H1 (cell line): Measurements from ENCODE around the gene KATNAL2. TPM values are rescaled to one million over a fixed set of nuclear protein-coding genes. Genes with fewer than 3 reads are reported as not detected.

Experiments
- CHD7 ChIP-seq: fragments of 300-600 bp; sonication (generic); IDR thresholded peaks from 2 replicates; pipeline ENCODE4 v1.7.1; 2012; ENCODE audit warnings: low read length, moderate library complexity, mild to moderate bottlenecking, inconsistent platforms; ENCODE audit not compliant: insufficient replicate concordance
- CTCF ChIP-seq, 3 experiments: IDR thresholded peaks; 1 replicate in 2 of 3; 2 replicates in 1 of 3; pipeline versions ENCODE4 v1.5.1 to v1.6.1; 2011; ENCODE audit warnings: low read length in 3 of 3, mild to moderate bottlenecking in 3 of 3, inconsistent platforms in 2 of 3, low read depth in 1 of 3, moderate library complexity in 1 of 3; ENCODE audit not compliant: insufficient read depth in 1 of 3; ENCODE audit errors: control extremely low read depth in 1 of 3
- HDAC6 ChIP-seq: IDR thresholded peaks from one replicate; pipeline ENCODE4 v1.7.1; 2012; ENCODE audit warnings: low read depth, mild to moderate bottlenecking, inconsistent platforms, low read length, moderate library complexity
- KDM5A ChIP-seq: fragments of 200-600 bp; IDR thresholded peaks from 2 replicates; pipeline ENCODE4 v1.7.1; 2012; ENCODE audit warnings: mild to moderate bottlenecking, low read length, inconsistent platforms, mixed read lengths
- NANOG ChIP-seq: IDR thresholded peaks from 2 replicates; pipeline ENCODE4 v1.6.1; 2011; ENCODE audit warnings: low read length, low read depth, mild to moderate bottlenecking, inconsistent platforms; ENCODE audit not compliant: insufficient read depth, poor library complexity, severe bottlenecking
- SRF ChIP-seq: IDR thresholded peaks from 2 replicates; pipeline ENCODE4 v1.6.1; 2011; ENCODE audit warnings: mild to moderate bottlenecking, low read depth, low read length, moderate library complexity
- YY1 ChIP-seq: IDR thresholded peaks from 2 replicates; pipeline ENCODE4 v1.6.1; 2011; ENCODE audit warnings: low read depth, mild to moderate bottlenecking, low read length
- polyA plus RNA-seq, 7 experiments: library from polyadenylated mRNA; depleted of rRNA in 3 of 7; stranded (reverse) in 5 of 7; unstranded in 2 of 7; fragments of >200 nt in 5 of 7; fragments of 200-250 nt in 2 of 7; gene quantifications; 1 replicate in 5 of 7; 2 replicates in 1 of 7; 4 replicates in 1 of 7; pipeline versions ENCODE4 v1.2.1 to v1.2.3, GENCODE V29; 2011 to 2013; ENCODE audit warnings: missing spikeins in 2 of 7, mixed read lengths in 2 of 7
- total RNA-seq: library from RNA; stranded (reverse); fragmentation: NEBNext Ultra II Directional; extraction: Animal tissue kit (Norgen Biotek cat#: 25700); gene quantifications from 2 replicates; pipeline ENCODE4 v1.2.1, GENCODE V29; 2021

KATNAL2 gene
- total and polyA plus RNA-seq, 2 of the 8 experiments (the other 6 are each of a cell fraction or from before 2014, with no cell fraction given), result 10.0 to 15.2 TPM

GRCh38 chr18:47115205-47115604, 197.8 kb downstream of the KATNAL2 start (continued):
- TF ChIP-seq CHD7 (no peak), KDM5A (no peak), NANOG (no peak), CTCF (IDR thresholded peaks at IDR 0.05; ENCODE audit: control extremely low read depth in 1 of 3, insufficient read depth in 1 of 3, low read depth in 1 of 3, low read length in 3 of 3) (no peak), HDAC6 (no peak), SRF (no peak), YY1 (no peak)
